DND-41 (cell line): Measurements from ENCODE around the gene NOS1AP.

ENCODE experiments used
- EZH2 ChIP-seq: IDR thresholded peaks from 3 replicates; pipeline ENCODE4 v1.6.1; 2012; ENCODE audit warnings: borderline replicate concordance, low read depth, mild to moderate bottlenecking, moderate library complexity, low read length, inconsistent platforms; ENCODE audit not compliant: severe bottlenecking
- TF ChIP-seq, protein P1 (sequence below): IDR thresholded peaks from 2 replicates; pipeline ENCODE4 v1.5.1; 2012; ENCODE audit warnings: borderline replicate concordance, low read length, moderate library complexity, mild to moderate bottlenecking; ENCODE audit not compliant: poor library complexity, severe bottlenecking; ENCODE audit errors: extremely low read depth

DNA sequence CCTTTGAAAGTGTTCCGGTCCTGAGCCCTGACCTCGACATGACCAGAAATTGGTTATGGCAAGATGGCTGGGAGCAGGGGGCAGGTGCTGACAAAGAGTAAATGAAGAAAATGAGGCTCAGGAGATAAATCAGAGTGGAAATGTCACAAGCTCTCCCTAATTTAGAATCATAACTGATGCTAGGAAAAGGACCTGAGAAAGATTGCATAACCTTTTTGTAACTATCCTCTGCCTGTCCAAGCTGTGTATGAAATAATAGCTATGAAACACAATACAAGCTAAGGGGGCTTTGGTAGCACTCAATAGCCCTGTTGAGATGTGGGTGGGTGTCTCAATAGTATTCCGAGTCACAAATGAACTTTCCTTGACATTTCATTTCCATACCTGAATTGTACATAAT is 12.9 kb upstream of the NOS1AP start:
- TF ChIP-seq EZH2, result no peak
- TF ChIP-seq, protein P1, sequence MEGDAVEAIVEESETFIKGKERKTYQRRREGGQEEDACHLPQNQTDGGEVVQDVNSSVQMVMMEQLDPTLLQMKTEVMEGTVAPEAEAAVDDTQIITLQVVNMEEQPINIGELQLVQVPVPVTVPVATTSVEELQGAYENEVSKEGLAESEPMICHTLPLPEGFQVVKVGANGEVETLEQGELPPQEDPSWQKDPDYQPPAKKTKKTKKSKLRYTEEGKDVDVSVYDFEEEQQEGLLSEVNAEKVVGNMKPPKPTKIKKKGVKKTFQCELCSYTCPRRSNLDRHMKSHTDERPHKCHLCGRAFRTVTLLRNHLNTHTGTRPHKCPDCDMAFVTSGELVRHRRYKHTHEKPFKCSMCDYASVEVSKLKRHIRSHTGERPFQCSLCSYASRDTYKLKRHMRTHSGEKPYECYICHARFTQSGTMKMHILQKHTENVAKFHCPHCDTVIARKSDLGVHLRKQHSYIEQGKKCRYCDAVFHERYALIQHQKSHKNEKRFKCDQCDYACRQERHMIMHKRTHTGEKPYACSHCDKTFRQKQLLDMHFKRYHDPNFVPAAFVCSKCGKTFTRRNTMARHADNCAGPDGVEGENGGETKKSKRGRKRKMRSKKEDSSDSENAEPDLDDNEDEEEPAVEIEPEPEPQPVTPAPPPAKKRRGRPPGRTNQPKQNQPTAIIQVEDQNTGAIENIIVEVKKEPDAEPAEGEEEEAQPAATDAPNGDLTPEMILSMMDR, result no peak
